ENCODE measurements around the gene IFT20. TPM values are rescaled to one million over a fixed set of nuclear protein-coding genes. Genes with fewer than 3 reads are reported as not detected.

IFT20 gene
- total RNA-seq, 4 donors from 2014 or later, result 34.1 to 56.5 (median 51.4) TPM

GRCh38 chr17:28379814-28380801 lies 44.8 kb upstream of the IFT20 start:
- no peaks in the 10 kb centered on the region for H3K4me1 ChIP-seq
- H3K27me3 ChIP-seq, result no peaks in the 10 kb centered on the region
- no peak overlapping the region for H3K27ac ChIP-seq
- WGBS, 2 donors (ENCODE audit: low coverage in 1 of 2), result 80 to 82% methylated on average over 9 to 10 of the region's 10 CpGs
- TF ChIP-seq CTCF (IDR thresholded peaks at IDR 0.05), result no peak
- TF ChIP-seq POLR2AphosphoS5 (IDR thresholded peaks at IDR 0.05), result no peak
- no peak for TF ChIP-seq POLR2A (IDR thresholded peaks at IDR 0.05)
- no peak for TF ChIP-seq EP300 (IDR thresholded peaks at IDR 0.05)
- H3K36me3 ChIP-seq, result peaks cover 0 to 53% of the 10 kb centered on the region in 2 donors
- no peaks in the 10 kb centered on the region for H3K9me3 ChIP-seq
- no peak overlapping the region for H3K4me3 ChIP-seq
- ATAC-seq, result no peak

DNA sequence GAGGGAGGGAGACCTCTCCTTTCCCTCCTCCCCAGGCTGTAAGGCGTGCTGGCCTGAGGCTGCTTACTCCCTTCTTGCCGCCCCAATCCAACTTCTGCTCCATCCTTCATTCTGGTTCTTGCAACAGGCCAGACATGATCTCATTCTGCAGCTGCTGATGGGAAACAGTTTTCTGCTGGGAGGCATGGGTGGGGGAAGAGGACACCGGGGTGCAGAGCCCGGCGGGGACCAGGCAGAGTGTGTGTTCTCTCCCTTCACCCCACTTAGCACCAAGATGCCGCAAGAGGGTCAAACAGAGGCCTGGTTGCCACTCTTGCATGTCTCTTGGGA lies 37.6 kb upstream of the IFT20 start:
- 56 to 67% methylated on average over 1 to 3 of the region's 6 CpGs for WGBS, 2 donors (ENCODE audit: low coverage in 1 of 2)
- Histone ChIP-seq H3K27me3 (no peaks in the 10 kb centered on the region), H3K4me3 (peak overlapping the region in 1 of 2 donors; percentile 72), H3K27ac (peak overlapping the region in 2 of 4 donors; percentile 83 to 84), H3K9me3 (no peaks in the 10 kb centered on the region), H3K36me3 (peaks cover 0 to 9% of the 10 kb centered on the region in 2 donors), H3K4me1 (peaks cover 0 to 36% (median 13%) of the 10 kb centered on the region in 3 donors)
- TF ChIP-seq POLR2AphosphoS5 (IDR thresholded peaks at IDR 0.05) (no peak), EP300 (IDR thresholded peaks at IDR 0.05) (no peak), CTCF (IDR thresholded peaks at IDR 0.05) (no peak), POLR2A (IDR thresholded peaks at IDR 0.05) (no peak)
- ATAC-seq, result no peak

DNA sequence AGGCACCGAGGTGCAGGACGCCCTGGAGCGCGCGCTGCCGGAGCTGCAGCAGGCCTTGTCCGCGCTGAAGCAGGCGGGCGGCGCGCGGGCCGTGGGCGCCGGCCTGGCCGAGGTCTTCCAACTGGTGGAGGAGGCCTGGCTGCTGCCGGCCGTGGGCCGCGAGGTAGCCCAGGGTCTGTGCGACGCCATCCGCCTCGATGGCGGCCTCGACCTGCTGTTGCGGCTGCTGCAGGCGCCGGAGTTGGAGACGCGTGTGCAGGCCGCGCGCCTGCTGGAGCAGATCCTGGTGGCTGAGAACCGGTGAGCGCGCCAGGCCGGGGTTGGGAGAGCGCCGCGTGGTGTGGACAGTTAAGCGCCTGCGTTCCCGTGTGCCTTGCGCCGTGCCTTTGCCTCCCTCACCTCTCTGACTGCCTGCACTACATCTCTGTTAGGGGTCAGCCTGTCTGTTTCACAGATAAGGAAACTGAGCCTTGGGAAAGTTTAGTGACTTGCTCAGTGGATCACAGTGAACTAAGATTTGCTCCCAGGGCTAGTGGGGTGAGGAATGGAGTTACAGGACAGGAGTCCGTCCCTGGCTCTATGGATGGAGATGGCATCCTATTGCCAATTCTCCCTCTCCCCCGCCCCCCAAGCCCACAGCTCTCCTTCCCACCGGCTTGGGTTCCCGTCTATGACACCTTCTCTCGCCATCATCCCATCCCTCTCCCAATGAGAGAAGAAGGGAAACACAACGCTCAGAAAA lies 37.1 kb upstream of the IFT20 start:
- TF ChIP-seq CTCF (IDR thresholded peaks at IDR 0.05) (peak in 1 of 4 experiments; percentile 8), POLR2A (IDR thresholded peaks at IDR 0.05) (no peak)
- Histone ChIP-seq H3K4me3 (peak overlapping the region; percentile 41 to 72), H3K4me1 (peaks cover 0 to 36% (median 13%) of the 10 kb centered on the region in 3 donors), H3K27me3 (no peaks in the 10 kb centered on the region), H3K9me3 (no peaks in the 10 kb centered on the region), H3K36me3 (peaks cover 0 to 9% of the 10 kb centered on the region in 2 donors), H3K27ac (peak overlapping the region in 3 of 4 donors; percentile 83 to 85 (median 84))
- peak; percentile 10 for ATAC-seq
- 22 to 38% methylated on average over 1 to 12 of the region's 53 CpGs for WGBS, 2 donors (ENCODE audit: low coverage in 1 of 2)

DNA sequence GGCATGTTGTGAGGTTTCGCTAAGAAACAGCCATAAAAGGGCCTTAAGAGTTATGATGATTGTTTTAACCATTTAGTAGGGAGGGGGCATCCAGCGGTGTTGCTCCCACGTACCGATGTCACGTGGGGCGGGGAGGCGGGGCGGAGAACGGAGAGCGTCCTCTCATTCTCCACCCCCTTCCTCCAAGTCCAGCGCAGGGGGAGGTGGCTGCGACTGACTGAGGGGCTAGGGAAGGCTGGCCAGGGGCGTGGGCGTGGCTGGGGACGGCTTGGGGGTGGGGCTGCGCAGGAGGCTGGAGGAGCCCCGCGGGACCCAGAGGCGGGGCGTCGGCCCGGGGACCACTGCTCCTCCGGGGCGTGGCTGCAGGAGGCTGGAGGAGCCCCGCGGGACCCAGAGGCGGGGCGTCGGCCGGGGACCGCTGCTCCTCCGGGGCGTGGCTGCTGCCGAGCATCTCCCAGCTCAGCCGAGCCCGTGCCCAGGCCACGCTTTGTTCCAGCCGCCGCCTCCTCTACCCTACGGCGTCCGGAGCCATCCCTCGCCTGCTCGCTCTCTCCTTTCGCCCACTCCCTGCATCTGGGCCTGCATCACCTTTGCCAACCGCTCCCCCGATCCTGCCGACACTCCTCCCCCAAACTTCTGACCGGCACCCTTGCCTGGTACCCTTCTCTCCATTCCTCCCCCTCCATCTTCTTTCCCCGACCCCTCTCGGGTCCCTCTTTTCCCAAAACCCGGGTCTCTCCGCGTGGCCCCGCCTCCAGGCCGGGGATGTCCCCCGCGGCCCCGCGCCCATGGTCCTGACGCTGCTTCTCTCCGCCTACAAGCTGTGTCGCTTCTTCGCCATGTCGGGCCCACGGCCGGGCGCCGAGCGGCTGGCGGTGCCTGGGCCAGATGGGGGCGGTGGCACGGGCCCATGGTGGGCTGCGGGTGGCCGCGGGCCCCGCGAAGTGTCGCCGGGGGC lies 36.3 kb upstream of the IFT20 start, which contains the start of gene SARM1:
TSS of gene SARM1 (plus strand) at position 450 of the 958 bp plus-strand sequence. CDS start at position 789, 339 bp downstream.
- Histone ChIP-seq H3K27me3 (no peaks in the 10 kb centered on the region), H3K4me3 (peak within 1 kb of the TSS; percentile 41 to 72), H3K9me3 (no peaks in the 10 kb centered on the region), H3K4me1 (peaks cover 0 to 36% (median 13%) of the 10 kb centered on the region in 3 donors), H3K27ac (peak within 1 kb of the TSS; percentile 29 to 85 (median 84)), H3K36me3 (peaks cover 0 to 11% of the 10 kb centered on the region in 2 donors)
- WGBS, 2 donors (ENCODE audit: low coverage in 1 of 2), result 1% methylated on average over 22 to 24 of the region's 80 CpGs
- ATAC-seq, result peak; percentile 90
- TF ChIP-seq CTCF (IDR thresholded peaks at IDR 0.05) (no peak), POLR2AphosphoS5 (IDR thresholded peaks at IDR 0.05) (peak; percentile 14)

Data from gastroesophageal sphincter (tissue), 4 donors.